ENCODE data around the gene FUT6. TPM values are rescaled to one million over a fixed set of nuclear protein-coding genes. Genes with fewer than 3 reads are reported as not detected.
"Not testable (repeated sequence)": the region's sequence is repeated elsewhere in the genome, so short reads cannot be mapped to it uniquely, and the experiment has no call there.

FUT6 gene
- total and polyA plus RNA-seq, 2 experiments from 2014 or later, result not detected

- Histone ChIP-seq H3K4me1 (ENCODE audit: low read depth) (peaks cover 13% of the 10 kb centered on the region), H3K9me3 (ENCODE audit: low read depth) (no peaks in the 10 kb centered on the region), H3K27ac (peak overlapping the region; percentile 82), H3K27me3 (no peaks in the 10 kb centered on the region), H3K4me3 (no peak overlapping the region), H3K36me3 (no peaks in the 10 kb centered on the region)
- no peak for TF ChIP-seq CTCF (IDR thresholded peaks at IDR 0.05; ENCODE audit: low read depth, low read length)
- peak; percentile 91 to 92 for DNase-seq (ENCODE audit: low read depth in 1 of 2, low spot score in 1 of 2)
These were observed 41.1 kb upstream of the FUT6 start for GRCh38 chr19:5880604-5881078.

- no peak for TF ChIP-seq CTCF (IDR thresholded peaks at IDR 0.05; ENCODE audit: low read depth, low read length)
- Histone ChIP-seq H3K27me3 (no peaks in the 10 kb centered on the region), H3K4me1 (ENCODE audit: low read depth) (peaks cover 13% of the 10 kb centered on the region), H3K27ac (peak overlapping the region; percentile 82), H3K4me3 (no peak overlapping the region), H3K9me3 (ENCODE audit: low read depth) (no peaks in the 10 kb centered on the region), H3K36me3 (no peaks in the 10 kb centered on the region)
- no peak for DNase-seq (ENCODE audit: low read depth in 1 of 2, low spot score in 1 of 2)
These were observed 40.7 kb upstream of the FUT6 start for GRCh38 chr19:5880196-5880595.

- DNase-seq (ENCODE audit: low read depth in 1 of 2, low spot score in 1 of 2), result no peak
- H3K36me3 ChIP-seq, result no peaks in the 10 kb centered on the region
- H3K27ac ChIP-seq, result no peak overlapping the region
- no peak overlapping the region for H3K4me3 ChIP-seq
- TF ChIP-seq CTCF (IDR thresholded peaks at IDR 0.05; ENCODE audit: low read depth, low read length), result no peak
- H3K4me1 ChIP-seq (ENCODE audit: low read depth), result peaks cover 13% of the 10 kb centered on the region
- H3K9me3 ChIP-seq (ENCODE audit: low read depth), result no peaks in the 10 kb centered on the region
- H3K27me3 ChIP-seq, result no peaks in the 10 kb centered on the region
These were observed 38.4 kb upstream of the FUT6 start for GRCh38 chr19:5877882-5878281.

GRCh38 chr19:5877427-5877826, 37.9 kb upstream of the FUT6 start:
- no peak overlapping the region for H3K4me3 ChIP-seq
- H3K27me3 ChIP-seq, result no peaks in the 10 kb centered on the region
- no peak overlapping the region for H3K27ac ChIP-seq
- H3K9me3 ChIP-seq (ENCODE audit: low read depth), result no peaks in the 10 kb centered on the region
- TF ChIP-seq CTCF (IDR thresholded peaks at IDR 0.05; ENCODE audit: low read depth, low read length), result no peak
- DNase-seq (ENCODE audit: low read depth in 1 of 2, low spot score in 1 of 2), result no peak
- peaks cover 13% of the 10 kb centered on the region for H3K4me1 ChIP-seq (ENCODE audit: low read depth)
- H3K36me3 ChIP-seq, result no peaks in the 10 kb centered on the region

GRCh38 chr19:5874496-5874895, 35.0 kb upstream of the FUT6 start:
- H3K36me3 ChIP-seq; H3K9me3 ChIP-seq (ENCODE audit: low read depth); H3K4me3 ChIP-seq; H3K27me3 ChIP-seq; H3K27ac ChIP-seq; H3K4me1 ChIP-seq (ENCODE audit: low read depth): not testable (repeated sequence)
- peak in 1 of 2 donors; percentile 64 for DNase-seq (ENCODE audit: low read depth in 1 of 2, low spot score in 1 of 2)

- Histone ChIP-seq H3K27me3 (no peaks in the 10 kb centered on the region), H3K27ac (no peak overlapping the region), H3K4me1 (ENCODE audit: low read depth) (peaks cover 5% of the 10 kb centered on the region), H3K4me3 (no peak overlapping the region), H3K9me3 (ENCODE audit: low read depth) (no peaks in the 10 kb centered on the region), H3K36me3 (no peaks in the 10 kb centered on the region)
- DNase-seq (ENCODE audit: low read depth in 1 of 2, low spot score in 1 of 2), result no peak
- no peak for TF ChIP-seq CTCF (IDR thresholded peaks at IDR 0.05; ENCODE audit: low read depth, low read length)
These were observed 34.2 kb upstream of the FUT6 start for GRCh38 chr19:5873617-5874199.

All from cardiac muscle cell (in vitro differentiated cells and primary cell).